GM12873 (cell line): ENCODE results near the gene STARD3.

Experiments used
- CTCF ChIP-seq: IDR thresholded peaks from 2 replicates; pipeline ENCODE4 v1.5.1; 2012; ENCODE audit warnings: low read depth, mild to moderate bottlenecking, moderate library complexity, low read length, control low read depth; ENCODE audit not compliant: insufficient read depth; ENCODE audit errors: missing control alignments

Gene STARD3

GRCh38 chr17:39696731-39697130 lies 59.8 kb downstream of the STARD3 start:
- TF ChIP-seq CTCF, result no peak

- no peak for TF ChIP-seq CTCF
Observed at GRCh38 chr17:39697961-39698360, 61.0 kb downstream of the STARD3 start.

- TF ChIP-seq CTCF, result no peak
Observed at GRCh38 chr17:39699818-39700147, 62.8 kb downstream of the STARD3 start, which contains the start of gene ERBB2. TSS of gene ERBB2 (plus strand) at chr17:39700064. CDS start at chr17:39700239, 175 bp downstream.

- TF ChIP-seq CTCF, result no peak
Observed at GRCh38 chr17:39700148-39700987, 63.4 kb downstream of the STARD3 start.

GRCh38 chr17:39701012-39701783 lies 64.3 kb downstream of the STARD3 start:
- no peak for TF ChIP-seq CTCF

- TF ChIP-seq CTCF, result no peak
Observed at GRCh38 chr17:39701784-39702422, 65.0 kb downstream of the STARD3 start.
